Urinary bladder (tissue), 4 donors: ENCODE results near the gene EMC10. TPM values are rescaled to one million over a fixed set of nuclear protein-coding genes. Genes with fewer than 3 reads are reported as not detected.
"Not testable (repeated sequence)": the region's sequence is repeated elsewhere in the genome, so short reads cannot be mapped to it uniquely, and the experiment has no call there.

Experiments used
- DNase-seq: peaks from one replicate; pipeline ENCODE4 v3.0.0-alpha.2; 2015; ENCODE audit errors: extremely low spot score
- H3K27ac ChIP-seq: one replicate; pipeline ENCODE4 v1.5.1; 2013; ENCODE audit warnings: low read depth, mild to moderate bottlenecking, moderate library complexity
- H3K36me3 ChIP-seq: one replicate; pipeline ENCODE4 v1.6.1; 2013; ENCODE audit warnings: mild to moderate bottlenecking, moderate library complexity; ENCODE audit not compliant: insufficient read depth
- H3K4me1 ChIP-seq: one replicate; pipeline ENCODE4 v1.6.1; 2013; ENCODE audit warnings: mild to moderate bottlenecking, moderate library complexity; ENCODE audit not compliant: insufficient read depth
- H3K4me3 ChIP-seq: one replicate; pipeline ENCODE4 v1.5.1; 2013; ENCODE audit warnings: low read depth, low read length
- WGBS: extraction: QIAGEN DNeasy Blood & Tissue Kit; methylation state at CpG from one replicate; pipeline ENCODE4 v1.1.7; 2013; 5-methylcytosine and 5-hydroxymethylcytosine counted together
- polyA plus RNA-seq: library from polyadenylated mRNA; stranded (reverse); fragments of 200-250 nt; gene quantifications from one replicate; pipeline ENCODE4 v1.2.3, GENCODE V29; 2013
- total RNA-seq: library from RNA; depleted of rRNA; stranded (reverse); fragments of >200 nt; gene quantifications from one replicate; pipeline ENCODE4 v1.2.3, GENCODE V29; 2014
- donor health status: healthy with polysubstance abuse.
- donor health status: healthy.

The EMC10 gene
- total and polyA plus RNA-seq, 2 donors: 36.4 to 107 TPM

- H3K4me1 ChIP-seq: peaks cover 3% of the 10 kb centered on the region
- H3K27ac ChIP-seq: no peak within 1 kb of the TSS
- H3K36me3 ChIP-seq: peaks cover 1% of the 10 kb centered on the region
- no peak for DNase-seq
- no peak within 1 kb of the TSS for H3K4me3 ChIP-seq
- WGBS: 46% methylated on average over 22 of the region's 22 CpGs
These were observed 37.5 kb downstream of the EMC10 start, which contains the start of gene ASPDH for GRCh38 chr19:50513746-50514345. TSS of gene ASPDH (minus strand) at chr19:50513913. CDS start at chr19:50513823, 90 bp downstream.

GRCh38 chr19:50514346-50515167 is 38.2 kb downstream of the EMC10 start:
- peaks cover 3% of the 10 kb centered on the region for H3K4me1 ChIP-seq
- H3K27ac ChIP-seq: no peak overlapping the region
- H3K36me3 ChIP-seq: peaks cover 1% of the 10 kb centered on the region
- no peak for DNase-seq
- H3K4me3 ChIP-seq: no peak overlapping the region
- WGBS: 40% methylated on average over 38 of the region's 38 CpGs

- H3K4me3 ChIP-seq: no peak overlapping the region
- peaks cover 1% of the 10 kb centered on the region for H3K36me3 ChIP-seq
- WGBS: 74% methylated on average over 11 of the region's 11 CpGs
- H3K4me1 ChIP-seq: peaks cover 2% of the 10 kb centered on the region
- no peak overlapping the region for H3K27ac ChIP-seq
- DNase-seq: no peak
These were observed 38.9 kb downstream of the EMC10 start for GRCh38 chr19:50515168-50515561.

GRCh38 chr19:50516456-50516855 is 40.1 kb downstream of the EMC10 start:
- H3K27ac ChIP-seq: no peak overlapping the region
- no peak for DNase-seq
- 66% methylated on average over 12 of the region's 12 CpGs for WGBS
- H3K4me3 ChIP-seq: no peak overlapping the region
- peaks cover 1% of the 10 kb centered on the region for H3K36me3 ChIP-seq
- no peaks in the 10 kb centered on the region for H3K4me1 ChIP-seq

GRCh38 chr19:50516964-50517703 is 40.8 kb downstream of the EMC10 start:
- H3K27ac ChIP-seq: no peak overlapping the region
- no peak for DNase-seq
- whole genome bisulfite sequencing: 73% methylated on average over 53 of the region's 53 CpGs

GRCh38 chr19:50517704-50518075 is 41.4 kb downstream of the EMC10 start:
- Histone ChIP-seq H3K4me3 (no peak overlapping the region), H3K4me1 (no peaks in the 10 kb centered on the region), H3K36me3 (peaks cover 1% of the 10 kb centered on the region), H3K27ac (no peak overlapping the region)
- 97% methylated on average over 37 of the region's 37 CpGs for WGBS
- no peak for DNase-seq

More at GRCh38 chr19:50516964-50517703, 40.8 kb downstream of the EMC10 start:
- Histone ChIP-seq H3K4me3 (no peak overlapping the region), H3K4me1 (no peaks in the 10 kb centered on the region), H3K36me3 (peaks cover 1% of the 10 kb centered on the region)

GRCh38 chr19:50518091-50519005 is 42.0 kb downstream of the EMC10 start:
- H3K4me1 ChIP-seq: no peaks in the 10 kb centered on the region
- no peak for DNase-seq
- no peak overlapping the region for H3K27ac ChIP-seq
- WGBS: 96% methylated on average over 87 of the region's 87 CpGs
- H3K36me3 ChIP-seq: peaks cover 1% of the 10 kb centered on the region
- no peak overlapping the region for H3K4me3 ChIP-seq

GRCh38 chr19:50519006-50519575 is 42.8 kb downstream of the EMC10 start:
- no peak overlapping the region for H3K27ac ChIP-seq
- DNase-seq: no peak
- H3K36me3 ChIP-seq: peaks cover 1% of the 10 kb centered on the region
- 97% methylated on average over 40 of the region's 40 CpGs for WGBS
- no peak overlapping the region for H3K4me3 ChIP-seq
- H3K4me1 ChIP-seq: no peaks in the 10 kb centered on the region

- no peak for DNase-seq
- no peak overlapping the region for H3K27ac ChIP-seq
- no peaks in the 10 kb centered on the region for H3K4me1 ChIP-seq
These were observed 44.6 kb downstream of the EMC10 start for GRCh38 chr19:50520822-50521465.

GRCh38 chr19:50522881-50523280 is 46.6 kb downstream of the EMC10 start:
- H3K4me3 ChIP-seq: no peak overlapping the region
- no peaks in the 10 kb centered on the region for H3K4me1 ChIP-seq
- H3K27ac ChIP-seq: no peak overlapping the region
- no peak for DNase-seq
- WGBS: 90% methylated on average over 10 of the region's 10 CpGs
- no peaks in the 10 kb centered on the region for H3K36me3 ChIP-seq

More at GRCh38 chr19:50520822-50521465, 44.6 kb downstream of the EMC10 start:
- peaks cover 1% of the 10 kb centered on the region for H3K36me3 ChIP-seq
- WGBS: 89% methylated on average over 17 of the region's 17 CpGs
- H3K4me3 ChIP-seq: no peak overlapping the region

- H3K4me3 ChIP-seq, H3K4me1 ChIP-seq: not testable (repeated sequence)
- WGBS: 93% methylated on average over 3 of the region's 3 CpGs
These were observed 51.7 kb downstream of the EMC10 start for GRCh38 chr19:50528052-50528451.

GRCh38 chr19:50531171-50531612 is 54.9 kb downstream of the EMC10 start:
- Histone ChIP-seq H3K4me1 (no peaks in the 10 kb centered on the region), H3K36me3 (no peaks in the 10 kb centered on the region), H3K4me3 (no peak overlapping the region), H3K27ac (no peak overlapping the region)
- WGBS: 71% methylated on average over 14 of the region's 14 CpGs
- no peak for DNase-seq

More at GRCh38 chr19:50528052-50528451, 51.7 kb downstream of the EMC10 start:
- H3K27ac ChIP-seq, DNase-seq, H3K36me3 ChIP-seq: not testable (repeated sequence)
